Measurements from ENCODE around the gene AKR1C1. TPM values are rescaled to one million over a fixed set of nuclear protein-coding genes. Genes with fewer than 3 reads are reported as not detected.

Gene AKR1C1
- total RNA-seq, 2 experiments from 2014 or later = not detected

Small RNA genes within 50 kb of the gene (small RNA-seq; reads per million reads assigned to genes)
- gene RF00096 = 0.42 reads per million

Other genes starting within 250 kb of the AKR1C1 start
- not detected in 2 replicates for gene AKR1E2, start 137.2 kb upstream of the AKR1C1 start, total RNA-seq (2014; rRNA removed; shearing (Covaris generic))
- not detected in 2 replicates for gene AKR1E2, start 137.2 kb upstream of the AKR1C1 start, total RNA-seq (2022)
- gene AKR1C2, start 40.4 kb downstream of the AKR1C1 start, total RNA-seq (2014; rRNA removed; shearing (Covaris generic)) = not detected in 2 replicates
- gene AKR1C2, start 40.4 kb downstream of the AKR1C1 start, total RNA-seq (2022) = not detected in 2 replicates
- not detected in 2 replicates for gene AKR1C3, start 131.0 kb downstream of the AKR1C1 start, total RNA-seq (2014; rRNA removed; shearing (Covaris generic))
- gene AKR1C3, start 131.0 kb downstream of the AKR1C1 start, total RNA-seq (2022) = not detected in 2 replicates
- gene AKR1C8, start 221.7 kb downstream of the AKR1C1 start, total RNA-seq (2014; rRNA removed; shearing (Covaris generic)) = not detected in 2 replicates
- gene AKR1C8, start 221.7 kb downstream of the AKR1C1 start, total RNA-seq (2022) = not detected in 2 replicates
- not detected in 2 replicates for gene AKR1C4, start 233.4 kb downstream of the AKR1C1 start, total RNA-seq (2014; rRNA removed; shearing (Covaris generic))
- gene AKR1C4, start 233.4 kb downstream of the AKR1C1 start, total RNA-seq (2022) = not detected in 2 replicates

All from OCI-LY7 (cell line).